IPS-18c (cell line): ENCODE results near the gene PCNX1.

Source experiments
- H3K4me3 ChIP-seq: 2 replicates; pipeline ENCODE4 v1.7.0; 2013; ENCODE audit warnings: low read depth, mild to moderate bottlenecking, low read length, moderate library complexity; ENCODE audit not compliant: insufficient read depth
- H3K9me3 ChIP-seq: one replicate; pipeline ENCODE4 v1.6.1; 2013; ENCODE audit warnings: mild to moderate bottlenecking, low read length, moderate library complexity; ENCODE audit not compliant: control insufficient read depth, insufficient read depth

The PCNX1 gene

GRCh38 chr14:70976591-70976990 lies 69.3 kb downstream of the PCNX1 start:
- no peak overlapping the region for H3K4me3 ChIP-seq
- no peaks in the 10 kb centered on the region for H3K9me3 ChIP-seq

DNA sequence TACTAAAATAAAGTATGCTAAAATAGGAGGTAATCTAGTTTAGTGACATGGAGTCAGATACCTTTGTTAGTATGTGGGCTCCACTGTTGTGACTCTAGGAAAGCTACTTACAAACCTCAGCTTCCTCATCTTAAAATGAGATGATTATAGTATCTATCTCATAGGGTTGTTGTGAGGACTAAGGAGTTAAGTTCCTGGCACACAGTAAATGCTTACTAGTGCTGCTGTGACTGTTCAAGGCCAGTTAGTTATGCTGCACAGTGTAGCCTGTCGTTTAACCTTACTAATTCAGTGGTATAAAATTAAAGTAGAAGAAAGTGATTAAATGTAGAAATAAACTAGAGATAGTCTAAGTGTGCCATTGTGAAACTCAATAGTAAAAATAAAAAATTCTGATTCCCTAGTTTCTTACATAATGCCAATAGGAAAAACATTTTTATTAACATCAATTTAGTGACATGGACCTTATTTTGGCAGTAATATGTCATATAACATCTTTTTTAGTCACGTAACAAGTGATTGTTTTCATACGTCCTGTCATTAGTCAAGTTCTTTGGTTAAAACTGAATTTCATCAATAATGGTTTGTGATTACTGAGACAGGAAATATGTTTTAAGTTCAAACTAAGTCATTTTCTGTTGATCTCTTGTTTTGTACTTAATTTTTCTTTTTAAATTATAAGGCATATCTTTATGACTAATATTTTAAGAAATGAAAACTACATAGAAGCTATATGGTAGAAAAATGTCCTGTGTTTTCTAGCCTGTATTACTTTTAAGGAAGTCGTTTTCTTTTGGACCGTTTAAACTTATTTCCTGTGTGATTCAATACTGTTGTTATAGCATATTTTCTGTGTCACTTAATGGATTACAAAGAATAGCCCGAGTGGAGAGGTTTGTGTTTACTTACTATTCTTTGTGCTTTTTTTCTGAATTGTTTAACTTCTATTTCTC lies 74.0 kb downstream of the PCNX1 start:
- H3K4me3 ChIP-seq: no peak overlapping the region
- no peaks in the 10 kb centered on the region for H3K9me3 ChIP-seq

- H3K9me3 ChIP-seq: no peaks in the 10 kb centered on the region
- H3K4me3 ChIP-seq: no peak overlapping the region
These were observed 74.9 kb downstream of the PCNX1 start for GRCh38 chr14:70982200-70982599.

DNA sequence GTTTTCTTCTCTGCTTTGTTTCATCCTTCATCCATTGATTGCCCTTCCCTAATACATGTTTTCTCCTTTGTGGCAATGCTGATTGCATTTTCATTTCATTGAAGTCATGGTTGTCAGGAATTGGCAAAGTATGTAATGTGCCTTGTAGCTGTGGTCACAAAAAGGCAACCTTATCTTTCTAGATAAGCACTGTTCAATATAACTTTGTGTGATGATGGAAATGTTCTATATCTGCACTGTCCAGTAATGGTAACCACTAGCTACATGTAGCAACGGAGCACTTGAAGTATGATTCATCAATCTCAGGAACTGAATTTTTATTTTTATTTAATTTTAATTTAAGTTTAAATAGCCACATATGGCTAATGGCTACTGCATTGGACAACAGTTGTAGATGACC lies 79.8 kb downstream of the PCNX1 start:
- no peak overlapping the region for H3K4me3 ChIP-seq
- H3K9me3 ChIP-seq: no peaks in the 10 kb centered on the region

DNA sequence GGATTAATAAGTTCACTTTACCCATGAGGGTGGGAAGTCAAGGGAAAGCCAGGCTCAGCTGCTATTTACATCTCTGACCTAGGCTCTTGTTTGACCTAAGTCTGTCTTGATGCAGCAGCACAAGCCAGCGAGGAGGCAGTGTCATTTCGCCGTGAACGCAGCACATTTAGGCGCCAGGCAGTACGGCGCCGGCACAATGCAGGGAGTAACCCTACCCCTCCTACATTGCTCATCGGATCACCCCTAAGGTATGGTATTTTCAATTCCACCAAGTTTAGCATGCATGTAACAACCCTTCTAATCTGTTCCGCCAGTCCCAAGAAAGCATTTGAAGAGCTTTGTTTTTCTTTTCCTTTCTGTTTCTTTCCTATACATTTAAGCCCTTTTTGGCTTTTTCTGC lies 81.2 kb downstream of the PCNX1 start:
- Histone ChIP-seq H3K9me3 (no peaks in the 10 kb centered on the region), H3K4me3 (no peak overlapping the region)

- H3K9me3 ChIP-seq: no peaks in the 10 kb centered on the region
These were observed 86.7 kb downstream of the PCNX1 start for GRCh38 chr14:70993931-70994330.

GRCh38 chr14:70995211-70995610 lies 88.0 kb downstream of the PCNX1 start:
- Histone ChIP-seq H3K9me3 (no peaks in the 10 kb centered on the region), H3K4me3 (no peak overlapping the region)

More at GRCh38 chr14:70993931-70994330, 86.7 kb downstream of the PCNX1 start:
- no peak overlapping the region for H3K4me3 ChIP-seq

GRCh38 chr14:70995671-70996070 lies 88.4 kb downstream of the PCNX1 start:
- Histone ChIP-seq H3K9me3 (no peaks in the 10 kb centered on the region), H3K4me3 (no peak overlapping the region)

GRCh38 chr14:70999117-70999516 lies 91.9 kb downstream of the PCNX1 start:
- Histone ChIP-seq H3K9me3 (no peaks in the 10 kb centered on the region), H3K4me3 (no peak overlapping the region)

DNA sequence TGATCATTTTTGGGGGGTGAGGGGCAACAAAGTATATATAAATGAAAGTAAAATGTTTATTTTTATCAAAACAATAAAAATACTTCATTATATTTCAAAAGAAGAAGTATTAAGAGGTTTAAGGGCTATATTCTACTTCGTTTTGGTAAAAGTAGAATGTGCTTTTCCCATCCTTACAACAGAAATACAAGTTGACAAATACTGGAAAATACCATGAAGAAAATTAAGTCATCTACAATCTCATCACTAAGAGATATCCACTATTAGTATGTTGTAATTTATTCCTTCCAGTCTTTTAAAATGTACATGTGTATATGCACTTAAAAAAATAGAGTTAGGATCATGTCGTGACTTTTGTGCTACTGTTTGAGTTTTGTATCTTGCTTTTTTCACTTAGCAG lies 92.8 kb downstream of the PCNX1 start:
- Histone ChIP-seq H3K9me3 (no peaks in the 10 kb centered on the region), H3K4me3 (no peak overlapping the region)

DNA sequence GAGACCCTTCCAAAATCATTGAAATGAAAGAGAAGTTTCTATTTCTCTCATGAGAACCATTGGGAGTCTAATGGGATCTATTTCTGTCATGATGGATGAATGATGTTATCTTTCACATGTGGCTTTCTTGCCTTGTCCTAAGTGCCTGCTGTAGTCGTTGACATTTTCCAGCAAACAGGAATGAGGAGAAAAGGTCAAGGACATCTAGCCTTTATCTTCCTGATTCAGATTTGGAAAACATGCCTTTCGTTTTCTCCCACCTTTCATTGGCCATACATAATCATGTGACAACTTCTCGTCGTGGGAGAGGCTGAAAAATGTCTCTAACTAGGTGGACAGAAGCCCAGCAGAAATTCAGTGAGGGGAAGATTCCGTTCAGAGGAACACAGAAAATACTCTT lies 94.5 kb downstream of the PCNX1 start:
- H3K9me3 ChIP-seq: no peaks in the 10 kb centered on the region

GRCh38 chr14:71003156-71003555 lies 95.9 kb downstream of the PCNX1 start:
- Histone ChIP-seq H3K9me3 (no peaks in the 10 kb centered on the region), H3K4me3 (no peak overlapping the region)

More for the DNA sequence above, 94.5 kb downstream of the PCNX1 start:
- H3K4me3 ChIP-seq: no peak overlapping the region

- H3K9me3 ChIP-seq: no peaks in the 10 kb centered on the region
These were observed 97.2 kb downstream of the PCNX1 start for GRCh38 chr14:71004481-71004880.

DNA sequence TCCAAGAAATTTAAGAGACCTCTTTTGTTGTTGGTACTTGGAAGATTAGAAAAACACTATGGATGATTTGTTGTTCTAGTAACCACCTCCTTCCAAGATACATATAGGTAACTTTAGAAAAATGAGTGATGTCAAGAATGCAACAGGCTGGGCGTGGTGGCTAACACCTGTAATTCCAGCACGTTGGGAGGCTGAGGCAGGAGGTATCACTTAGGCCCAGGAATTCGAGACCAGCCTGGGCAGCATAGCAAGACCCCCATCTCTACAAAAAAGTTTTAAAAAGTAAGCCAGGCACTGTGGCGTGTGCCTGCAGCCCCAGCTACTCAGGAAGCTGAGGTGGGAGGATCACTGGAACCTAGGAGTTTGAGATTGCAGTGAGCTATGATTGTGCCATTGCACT lies 97.8 kb downstream of the PCNX1 start:
- no peaks in the 10 kb centered on the region for H3K9me3 ChIP-seq
- no peak overlapping the region for H3K4me3 ChIP-seq

More at GRCh38 chr14:71004481-71004880, 97.2 kb downstream of the PCNX1 start:
- no peak overlapping the region for H3K4me3 ChIP-seq

DNA sequence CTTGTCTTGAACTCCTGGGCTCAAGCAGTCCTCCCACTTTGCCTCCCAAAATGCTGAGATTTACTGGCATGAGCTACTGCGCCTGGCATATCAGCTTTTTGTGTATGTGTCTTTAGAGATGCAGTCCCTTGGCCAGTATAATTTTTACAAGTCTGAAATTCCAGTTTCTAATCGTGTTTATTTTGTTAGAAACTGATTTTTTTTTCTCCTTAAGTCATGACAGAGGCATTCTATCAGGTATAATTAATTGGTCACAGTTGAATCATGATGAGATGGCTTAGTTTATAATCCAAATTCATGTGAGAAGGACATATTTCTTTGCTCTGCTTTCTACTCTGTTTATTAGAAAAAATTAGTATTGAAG lies 98.9 kb downstream of the PCNX1 start:
- no peak overlapping the region for H3K4me3 ChIP-seq
- H3K9me3 ChIP-seq: no peaks in the 10 kb centered on the region

- Histone ChIP-seq H3K9me3 (no peaks in the 10 kb centered on the region), H3K4me3 (no peak overlapping the region)
These were observed 104.2 kb downstream of the PCNX1 start for GRCh38 chr14:71011479-71011878.

DNA sequence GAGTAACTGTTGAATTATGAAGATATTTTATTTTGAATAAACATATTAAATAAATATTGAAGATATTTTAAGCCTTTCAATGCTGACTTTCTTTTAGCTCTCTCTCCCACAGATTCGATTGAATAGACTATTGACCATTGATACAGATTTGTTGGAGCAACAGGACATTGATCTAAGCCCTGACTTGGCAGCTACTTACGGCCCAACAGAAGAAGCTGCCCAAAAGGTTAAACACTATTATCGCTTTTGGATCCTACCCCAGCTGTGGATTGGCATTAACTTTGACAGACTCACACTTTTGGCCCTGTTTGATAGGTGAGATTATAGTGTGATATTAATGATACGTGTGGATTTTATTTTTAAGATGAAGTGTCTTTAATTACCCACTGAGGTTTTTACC lies 105.6 kb downstream of the PCNX1 start:
- Histone ChIP-seq H3K9me3 (no peaks in the 10 kb centered on the region), H3K4me3 (no peak overlapping the region)

DNA sequence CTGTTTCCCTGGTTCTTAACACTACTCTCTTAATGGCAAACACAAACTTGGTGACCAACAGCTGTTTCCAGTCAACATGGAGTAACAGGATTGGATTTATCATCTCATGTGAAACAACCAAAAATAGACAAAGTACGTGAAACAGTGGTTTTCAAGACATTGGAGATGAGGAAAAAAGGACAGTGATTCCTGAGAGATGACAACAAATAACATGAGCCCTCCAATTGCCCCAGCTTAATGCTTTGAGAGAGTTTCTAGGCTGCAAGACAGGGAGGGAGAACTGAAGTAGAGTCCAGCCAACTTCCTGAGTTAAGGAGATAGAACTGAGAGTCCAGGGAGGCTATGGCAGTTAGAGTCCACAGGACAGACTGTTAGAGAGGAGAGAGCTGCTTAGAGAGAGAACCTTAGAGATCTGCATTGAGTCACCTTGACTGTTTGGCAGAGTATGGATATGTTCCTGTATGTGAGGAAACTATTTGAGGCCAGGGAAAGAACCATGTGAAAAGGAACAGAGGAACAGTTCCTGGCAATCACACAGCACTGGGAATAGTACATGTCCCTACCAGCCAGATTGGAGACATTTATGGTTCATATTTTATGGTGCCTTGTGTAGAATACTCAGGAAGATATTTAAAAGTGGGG lies 106.4 kb downstream of the PCNX1 start:
- H3K9me3 ChIP-seq: no peaks in the 10 kb centered on the region

More for the DNA sequence above, 106.4 kb downstream of the PCNX1 start:
- no peak overlapping the region for H3K4me3 ChIP-seq
